Bone marrow (tissue), 2 donors: Measurements from ENCODE around the gene ZFHX3.
"Not testable (repeated sequence)": the region's sequence is repeated elsewhere in the genome, so short reads cannot be mapped to it uniquely, and the experiment has no call there.

Source experiments
- DNase-seq, 2 donors: peaks; one replicate each; lab custom pipeline; 2025; lab: John Stamatoyannopoulos, UW

Gene ZFHX3

DNA sequence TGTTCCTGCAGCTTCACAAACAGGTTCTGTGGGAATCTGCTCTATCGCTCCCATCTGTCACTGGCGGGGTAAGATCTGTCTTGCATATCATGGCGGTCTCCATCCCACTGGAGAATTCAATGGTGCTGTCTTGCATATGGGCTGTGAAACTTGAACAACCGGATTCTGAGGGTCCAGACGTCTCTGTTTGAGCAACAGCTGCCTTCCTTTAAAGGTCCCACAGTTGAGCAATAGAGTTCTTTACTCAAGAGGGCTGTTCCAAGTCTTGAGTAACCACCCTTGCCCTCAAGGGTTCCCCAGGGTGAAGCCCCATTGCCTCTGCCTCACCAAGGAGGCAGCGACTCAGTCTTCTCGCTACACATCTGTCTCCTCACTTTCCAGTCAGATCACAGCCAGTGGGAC lies 50.8 kb downstream of the ZFHX3 start:
- no peak for DNase-seq

DNA sequence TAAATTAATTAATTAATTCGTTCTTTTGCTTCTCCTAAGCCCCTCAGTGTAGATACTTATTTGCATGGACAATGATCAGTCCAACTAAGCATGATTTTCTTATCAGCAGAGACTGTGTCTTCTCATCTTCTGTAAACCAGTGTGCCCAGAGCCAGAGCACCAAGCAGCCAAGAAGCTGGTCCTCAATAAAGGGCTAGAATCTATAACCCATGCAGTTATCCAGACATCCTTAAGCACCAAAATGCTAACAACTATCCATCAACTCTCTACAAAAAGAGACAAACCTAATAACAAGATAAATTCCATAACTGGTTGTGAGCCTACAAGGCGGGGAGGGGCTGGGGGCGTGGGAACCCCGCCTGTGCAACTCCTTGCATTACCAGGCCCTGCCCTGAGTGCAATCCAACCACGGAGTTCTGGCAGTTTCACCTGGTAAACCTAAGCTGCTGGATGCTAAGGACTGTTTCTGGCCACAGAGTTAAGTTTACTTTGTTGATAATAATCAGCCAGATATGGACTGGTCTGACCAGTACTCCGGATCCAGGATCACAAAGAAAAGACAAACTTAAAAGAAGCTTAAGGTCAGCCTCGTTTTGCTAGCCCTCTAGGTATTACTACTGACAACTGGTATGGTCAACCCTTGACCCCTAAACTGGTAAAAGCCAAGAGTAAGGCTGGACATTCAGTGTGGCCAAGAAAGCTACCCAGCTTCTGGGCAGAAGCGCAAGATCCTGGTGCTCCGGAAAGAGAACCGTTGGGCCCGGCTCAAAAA lies 51.5 kb downstream of the ZFHX3 start:
- DNase-seq: no peak

DNA sequence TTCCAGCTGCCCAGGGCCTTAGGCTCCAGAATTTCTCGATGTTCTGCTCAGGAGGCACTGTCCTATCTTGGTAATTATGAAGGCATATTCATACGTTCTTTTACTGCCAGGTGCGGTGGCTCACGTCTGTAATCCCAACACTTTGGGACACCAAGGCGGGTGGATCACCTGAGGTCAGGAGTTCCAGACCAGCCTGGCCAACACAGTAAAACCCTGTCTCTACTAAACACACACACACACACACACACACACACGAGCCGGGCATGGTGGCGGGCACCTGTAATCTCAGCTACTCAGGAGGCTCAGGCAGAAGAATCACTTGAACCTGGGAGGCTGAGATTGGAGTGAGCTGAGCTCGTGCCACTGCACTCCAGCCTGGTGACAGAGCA lies 52.1 kb downstream of the ZFHX3 start:
- not testable (repeated sequence) for DNase-seq

DNA sequence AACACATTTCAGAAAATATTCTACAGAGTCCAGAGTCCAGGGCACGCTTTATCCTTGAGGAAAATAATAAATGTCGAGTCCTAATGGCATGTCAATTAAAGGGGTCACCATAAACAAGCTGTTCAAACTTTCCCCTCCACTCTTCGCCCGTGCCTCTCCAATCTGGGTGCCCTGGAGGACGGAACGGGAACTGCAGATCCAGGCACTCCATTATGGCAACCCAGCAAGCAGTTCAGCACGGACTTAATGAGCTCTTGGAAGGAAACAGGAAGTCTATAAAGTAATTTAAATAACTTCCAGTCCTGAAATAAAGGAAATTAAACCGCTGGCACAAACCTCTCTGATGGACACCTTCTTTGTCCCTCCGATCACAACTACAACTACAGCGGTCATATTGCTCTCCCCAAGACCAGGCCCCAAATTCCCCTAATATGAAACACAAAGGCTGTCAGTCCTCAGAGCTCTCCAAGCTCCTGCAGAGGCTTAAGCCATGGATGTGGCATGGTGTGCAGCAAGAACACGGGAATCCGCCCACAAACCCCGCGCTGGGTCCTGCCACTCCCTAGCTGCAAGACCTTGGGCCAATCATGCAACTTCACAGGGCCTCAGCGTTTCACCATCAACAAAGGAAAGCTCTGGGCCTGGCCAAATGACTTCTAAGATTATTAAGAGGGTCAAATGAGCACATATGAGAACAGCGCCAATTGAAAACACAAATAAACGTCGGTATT lies 52.6 kb downstream of the ZFHX3 start:
- DNase-seq: no peak

DNA sequence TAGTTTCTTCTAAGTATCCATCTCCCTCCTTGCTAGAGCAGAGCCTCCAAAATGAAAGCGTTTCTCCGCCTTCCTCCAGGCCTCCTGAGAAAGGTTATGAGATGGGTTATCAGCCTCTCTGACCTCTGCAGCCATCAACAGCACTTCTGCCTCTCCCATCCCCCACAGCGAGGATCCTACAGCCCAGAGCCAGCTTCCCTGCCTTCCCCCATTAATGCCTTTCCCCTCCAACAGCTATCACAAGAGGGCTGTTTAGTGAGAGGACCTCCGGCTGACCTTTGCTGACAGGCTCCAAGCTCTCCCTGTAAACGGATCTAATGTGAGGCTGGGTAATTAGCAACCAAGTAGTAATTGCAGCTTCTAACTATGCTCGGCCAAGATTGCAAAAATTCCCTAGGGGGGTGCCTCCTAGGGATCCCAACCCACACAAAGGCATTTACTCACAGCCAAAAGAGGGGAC lies 55.8 kb downstream of the ZFHX3 start:
- DNase-seq: no peak

DNA sequence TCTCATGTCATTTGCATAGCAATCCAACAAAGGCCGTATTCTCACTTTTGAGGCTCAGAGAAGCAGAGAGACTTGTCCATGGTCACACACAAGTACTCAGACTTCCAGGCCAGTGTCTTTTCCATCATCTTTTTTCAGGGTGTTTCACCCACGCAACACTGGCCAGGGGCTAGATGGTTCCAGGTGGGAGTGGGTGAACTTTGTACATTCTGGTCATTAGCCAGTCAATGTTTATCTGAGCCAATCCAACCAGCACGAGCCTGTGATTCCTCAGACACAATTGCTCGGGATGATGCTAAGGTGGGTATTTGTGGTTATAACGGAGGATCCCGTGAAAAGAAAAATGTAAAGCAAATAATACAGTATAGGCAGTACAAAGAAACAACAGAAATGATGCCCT lies 56.3 kb downstream of the ZFHX3 start:
- DNase-seq: no peak

DNA sequence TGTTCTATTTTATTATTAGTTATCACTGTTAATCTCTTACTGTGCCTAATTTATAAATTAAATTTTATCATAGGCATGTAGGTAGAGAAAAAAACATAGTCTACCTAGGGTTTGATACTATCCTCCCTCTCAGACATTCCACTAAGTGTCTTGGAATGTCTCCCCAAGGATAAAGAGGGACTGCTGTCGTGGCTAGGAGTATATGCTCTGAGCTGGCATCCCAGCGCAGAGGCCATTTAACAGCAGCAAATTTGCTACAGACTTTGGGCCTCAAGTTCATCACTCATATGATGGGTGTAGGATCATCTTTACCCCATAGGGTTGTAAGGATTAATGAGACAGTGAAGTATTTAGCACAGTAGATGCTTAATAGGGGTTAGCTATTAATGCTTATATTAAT lies 56.7 kb downstream of the ZFHX3 start:
- no peak for DNase-seq

DNA sequence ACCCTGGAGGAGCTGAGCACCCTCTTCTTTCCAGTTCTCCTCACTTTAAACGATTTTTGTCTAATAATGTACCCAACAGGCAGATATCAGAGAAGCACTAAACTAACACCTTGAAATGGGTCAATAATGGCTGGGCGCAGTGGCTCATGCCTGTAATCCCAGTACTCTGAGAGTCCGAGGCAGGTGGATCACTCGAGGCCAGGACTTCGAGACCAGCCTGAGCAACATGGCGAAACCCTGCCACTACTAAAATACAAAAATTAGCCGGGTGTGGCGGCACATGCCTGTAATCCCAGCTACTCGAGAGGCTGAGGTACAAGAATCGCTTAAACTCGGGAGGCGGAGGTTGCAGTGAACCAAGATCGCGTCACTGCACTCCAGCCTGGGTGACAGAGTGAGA lies 57.4 kb downstream of the ZFHX3 start:
- DNase-seq: no peak

DNA sequence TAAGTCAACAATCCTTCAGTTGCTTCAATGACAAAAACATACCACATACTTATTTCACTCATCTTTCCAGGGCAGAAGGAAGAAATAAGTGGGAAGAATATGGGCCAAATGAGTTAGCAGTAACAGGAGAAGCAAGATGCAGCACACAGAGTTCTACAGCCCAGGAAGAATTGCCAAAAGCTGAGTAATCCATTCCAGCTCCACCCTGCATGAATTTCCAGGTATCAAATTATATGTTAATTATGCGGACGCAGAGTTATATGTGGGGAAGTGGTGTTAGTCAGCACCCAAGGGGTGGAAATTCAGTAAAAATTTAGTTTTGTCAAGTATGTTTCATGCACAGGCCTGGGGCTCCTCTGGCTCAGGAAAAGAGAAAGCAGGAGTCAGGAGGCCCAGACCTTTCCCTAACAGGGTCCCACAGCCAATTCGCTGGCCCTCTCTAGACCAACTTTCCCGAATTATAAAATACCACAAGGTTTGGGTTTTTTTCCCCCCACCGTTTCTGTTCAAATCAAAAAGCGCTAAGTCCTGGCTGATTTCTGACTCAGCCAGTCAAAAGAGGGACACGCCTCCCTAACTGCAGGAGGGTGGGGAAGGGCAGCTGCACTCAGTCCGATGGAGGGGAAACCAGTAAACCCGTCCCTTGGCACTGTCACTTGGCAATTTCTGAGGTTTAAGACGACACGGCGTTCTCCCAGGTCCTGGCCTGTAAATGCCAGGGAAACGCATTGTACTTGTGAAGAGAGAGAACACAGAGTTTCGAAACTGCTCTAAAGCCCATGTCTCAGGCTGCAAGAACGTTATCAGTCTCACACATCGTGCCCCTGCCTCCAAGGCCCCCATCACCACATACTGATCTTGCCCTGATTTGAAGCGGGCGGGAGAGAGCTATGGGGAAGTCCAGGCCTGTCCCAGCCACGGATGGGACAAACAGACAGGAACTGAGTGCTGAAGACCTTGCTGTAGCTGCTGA lies 58.1 kb downstream of the ZFHX3 start:
- no peak for DNase-seq

DNA sequence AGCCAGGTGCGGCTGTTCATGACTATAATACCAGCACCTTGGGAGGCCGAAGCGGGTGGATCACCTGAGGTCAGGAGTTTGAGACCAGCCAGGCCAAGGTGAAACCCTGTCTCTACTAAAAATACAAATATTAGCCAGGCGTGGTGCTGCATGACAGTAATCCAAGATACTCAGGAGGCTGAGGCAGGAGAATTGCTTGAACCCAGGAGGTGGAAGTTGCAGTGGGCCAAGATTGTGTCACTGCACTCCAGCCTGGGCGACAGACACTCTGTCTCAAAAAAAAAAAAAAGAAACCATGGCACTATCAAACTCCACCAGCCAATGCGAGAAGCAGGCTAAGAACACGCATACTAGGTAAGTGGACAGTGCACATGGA lies 58.7 kb downstream of the ZFHX3 start:
- not testable (repeated sequence) for DNase-seq

DNA sequence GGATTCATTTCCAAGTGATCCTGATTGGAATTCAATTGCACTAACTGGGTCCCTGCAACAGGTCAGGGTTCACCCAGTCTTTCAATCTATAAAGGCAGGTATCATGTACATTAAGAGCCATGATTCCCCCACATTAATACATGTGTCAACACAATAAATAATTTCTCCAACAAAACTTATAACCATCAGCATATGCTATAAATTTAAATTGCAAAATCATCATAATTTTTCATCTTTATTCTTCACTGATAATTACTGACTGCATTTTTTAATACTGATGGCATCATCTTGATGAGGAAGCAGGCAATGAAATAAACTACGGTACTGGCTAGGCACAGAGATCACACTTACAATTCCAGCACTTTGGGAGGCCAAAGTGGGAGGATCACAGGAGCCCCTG lies 59.4 kb downstream of the ZFHX3 start:
- DNase-seq: no peak

DNA sequence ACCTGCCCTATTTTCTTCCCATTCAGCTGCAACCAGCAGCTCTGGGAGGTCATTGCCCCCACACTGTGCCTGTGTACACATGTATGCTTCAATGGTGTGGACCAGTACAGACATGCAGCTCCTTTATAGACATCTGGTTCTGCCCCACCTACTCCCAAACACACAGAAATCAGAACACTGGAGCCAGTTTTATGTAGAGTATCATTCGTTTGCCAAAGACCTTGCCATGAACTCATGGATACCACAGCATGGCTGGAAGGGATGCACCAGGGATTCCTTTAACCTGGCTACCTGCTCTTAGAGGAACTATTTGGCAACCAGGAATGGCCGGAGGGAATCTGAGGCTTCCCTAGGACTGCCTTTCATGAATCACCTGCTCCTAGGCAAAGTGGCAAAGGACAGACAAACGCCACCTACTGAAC lies 60.4 kb downstream of the ZFHX3 start:
- DNase-seq: no peak

DNA sequence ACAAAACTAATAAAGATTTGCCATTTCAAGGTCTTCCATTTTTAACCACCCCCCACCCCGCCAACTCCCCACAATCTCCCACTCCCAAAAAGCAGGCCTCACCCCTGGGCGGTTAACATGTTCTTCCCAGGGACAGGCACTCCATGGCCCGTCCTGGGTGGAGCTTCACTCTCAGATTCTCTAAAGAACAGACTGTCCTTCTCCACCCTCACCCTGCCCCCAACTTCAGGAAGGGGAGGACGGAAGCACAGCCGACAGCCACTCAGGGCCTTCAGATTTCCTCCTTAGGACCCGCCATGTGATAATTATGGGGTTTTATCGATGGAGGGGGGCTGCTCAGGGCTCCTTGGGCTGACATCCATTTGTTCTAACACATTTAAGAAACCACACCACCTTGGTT lies 61.9 kb downstream of the ZFHX3 start:
- no peak for DNase-seq

DNA sequence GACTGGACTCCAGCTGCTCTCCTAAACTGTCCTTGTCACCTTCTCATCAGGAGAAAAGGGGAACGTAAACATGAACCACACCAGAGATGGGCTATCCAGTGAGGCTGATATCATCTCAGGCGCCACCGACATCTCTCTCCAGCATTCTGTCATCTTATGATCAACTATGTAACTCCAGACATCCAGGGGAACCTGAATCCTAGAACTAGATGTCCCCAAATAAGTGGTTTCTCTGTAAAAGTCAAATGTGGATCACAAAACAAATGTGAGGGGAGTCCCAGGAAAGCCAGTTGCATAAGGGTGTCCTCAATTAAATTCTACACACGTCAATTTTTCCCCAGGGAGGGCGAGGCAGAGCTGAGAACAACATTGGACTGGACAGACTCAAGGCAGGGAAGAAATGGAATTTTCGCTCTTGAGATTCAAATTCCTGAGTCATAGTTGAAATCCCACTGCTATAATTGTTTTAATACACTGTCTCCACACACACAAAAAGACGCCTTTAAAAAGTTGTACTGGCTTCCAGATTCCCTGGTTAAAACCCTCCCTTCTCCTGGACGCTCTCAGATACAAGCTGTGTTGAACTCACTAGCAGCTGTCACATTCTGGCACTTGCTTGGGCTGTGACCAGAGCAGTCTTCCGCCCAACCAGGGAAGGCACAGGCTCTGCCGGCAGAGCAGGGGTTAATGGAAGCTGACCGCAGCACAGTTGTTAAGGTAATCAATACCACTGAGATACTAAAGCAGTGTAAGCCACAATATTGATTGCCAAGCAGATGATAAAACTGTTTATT lies 62.6 kb downstream of the ZFHX3 start:
- DNase-seq: no peak

DNA sequence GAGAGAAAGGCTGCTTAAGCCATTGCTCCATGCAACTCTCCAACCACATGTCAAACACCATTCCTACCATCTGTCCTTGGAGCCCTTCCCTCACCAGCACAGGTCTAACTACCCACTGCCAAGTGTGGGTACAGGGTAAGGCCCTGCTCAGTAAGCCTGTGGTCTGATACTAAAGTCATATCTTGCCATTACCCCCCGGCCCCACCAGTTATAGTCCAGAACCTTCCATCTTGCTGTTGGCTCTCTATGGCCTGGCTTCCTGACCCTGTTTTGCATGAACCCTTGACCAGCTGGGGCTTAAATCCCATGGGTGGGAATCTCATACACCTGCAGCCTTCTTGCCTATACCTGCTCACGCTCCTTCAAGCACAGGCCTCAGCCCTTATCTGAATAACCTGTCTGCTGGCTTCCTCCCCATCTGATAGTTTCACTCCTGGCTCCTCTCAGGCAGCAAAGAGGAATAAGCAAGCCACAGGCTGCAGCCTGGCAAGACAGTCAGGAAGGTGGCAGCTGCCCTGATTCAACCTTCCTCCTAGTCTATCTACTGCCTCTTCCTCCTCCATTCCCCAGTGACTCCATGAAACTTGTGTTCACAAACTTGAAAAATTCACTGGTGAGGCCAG lies 64.1 kb downstream of the ZFHX3 start:
- no peak for DNase-seq

DNA sequence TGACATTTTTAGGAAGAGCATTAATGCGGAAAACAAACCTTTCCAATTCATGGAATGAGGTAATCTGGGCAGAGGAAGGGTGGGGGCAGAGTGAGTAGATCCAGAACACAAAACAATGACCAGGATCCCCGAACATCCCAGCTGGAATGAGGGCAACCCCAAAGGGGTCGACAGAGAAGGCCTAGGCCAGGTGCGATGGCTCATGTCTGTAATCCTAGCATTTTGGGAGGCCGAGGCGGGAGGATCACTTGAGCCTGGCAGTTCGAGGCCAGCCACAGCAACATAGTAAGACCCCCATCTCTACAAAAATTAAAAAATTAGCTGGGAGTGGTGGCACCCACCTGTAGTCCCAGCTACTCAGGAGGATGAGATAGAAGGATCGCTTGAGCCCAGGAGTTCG lies 64.7 kb downstream of the ZFHX3 start:
- no peak for DNase-seq

DNA sequence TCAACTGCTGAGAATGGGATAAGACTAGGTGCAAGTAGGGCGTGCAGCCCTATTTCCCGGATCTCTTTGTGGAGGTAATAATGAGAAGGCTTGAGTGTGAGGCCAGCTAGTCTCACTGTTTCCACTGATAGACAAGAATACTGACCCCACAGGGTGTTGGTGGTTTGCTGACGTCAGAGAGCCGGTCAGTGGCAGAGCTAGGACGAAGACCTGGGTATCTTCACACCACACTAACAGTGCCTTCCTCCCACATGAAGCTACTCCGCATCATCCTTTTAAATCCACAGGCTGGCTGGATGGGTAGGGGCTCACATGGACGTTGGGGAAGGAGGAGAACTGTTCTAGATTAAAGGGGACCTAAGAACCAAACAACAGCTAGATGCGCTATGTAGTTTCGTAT lies 68.0 kb downstream of the ZFHX3 start:
- no peak for DNase-seq

DNA sequence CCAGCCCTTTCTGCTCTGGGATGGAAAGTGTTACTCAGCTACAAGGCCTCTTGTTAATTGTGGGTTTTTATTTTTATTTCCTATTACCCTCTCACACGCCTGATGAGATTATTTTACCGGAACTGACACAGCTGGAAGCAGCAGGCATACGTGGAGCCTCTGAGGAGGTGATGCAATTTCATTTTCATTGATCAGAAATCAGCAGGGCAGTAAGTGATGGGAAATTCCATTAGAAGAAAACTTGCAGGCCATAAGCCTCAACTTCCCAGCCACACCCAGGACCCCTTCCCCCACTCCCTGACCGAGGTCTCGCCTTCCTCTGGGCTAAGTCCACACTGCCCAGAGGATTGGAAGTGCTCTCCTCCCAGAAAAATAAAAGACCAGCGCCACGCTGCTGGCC lies 69.7 kb downstream of the ZFHX3 start:
- no peak for DNase-seq

DNA sequence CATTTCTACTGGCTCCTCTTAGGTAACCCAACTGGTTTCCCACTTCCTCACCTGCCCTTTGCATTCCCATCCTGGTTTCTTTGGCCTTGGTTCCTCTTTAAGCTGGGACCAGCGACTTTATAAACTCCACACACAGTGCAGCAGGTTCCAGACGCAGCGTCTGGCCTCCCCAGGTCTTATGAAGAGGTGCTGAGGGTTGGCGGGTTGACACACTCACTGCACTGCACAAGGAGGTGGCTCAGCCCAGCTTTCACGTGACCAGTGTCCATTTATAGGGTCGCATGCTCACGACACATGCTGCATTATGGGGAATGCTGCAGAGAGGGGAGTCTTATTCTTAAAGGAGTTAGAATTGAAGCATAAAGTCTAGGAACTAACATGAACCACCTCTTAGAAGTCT lies 70.8 kb downstream of the ZFHX3 start:
- no peak for DNase-seq

DNA sequence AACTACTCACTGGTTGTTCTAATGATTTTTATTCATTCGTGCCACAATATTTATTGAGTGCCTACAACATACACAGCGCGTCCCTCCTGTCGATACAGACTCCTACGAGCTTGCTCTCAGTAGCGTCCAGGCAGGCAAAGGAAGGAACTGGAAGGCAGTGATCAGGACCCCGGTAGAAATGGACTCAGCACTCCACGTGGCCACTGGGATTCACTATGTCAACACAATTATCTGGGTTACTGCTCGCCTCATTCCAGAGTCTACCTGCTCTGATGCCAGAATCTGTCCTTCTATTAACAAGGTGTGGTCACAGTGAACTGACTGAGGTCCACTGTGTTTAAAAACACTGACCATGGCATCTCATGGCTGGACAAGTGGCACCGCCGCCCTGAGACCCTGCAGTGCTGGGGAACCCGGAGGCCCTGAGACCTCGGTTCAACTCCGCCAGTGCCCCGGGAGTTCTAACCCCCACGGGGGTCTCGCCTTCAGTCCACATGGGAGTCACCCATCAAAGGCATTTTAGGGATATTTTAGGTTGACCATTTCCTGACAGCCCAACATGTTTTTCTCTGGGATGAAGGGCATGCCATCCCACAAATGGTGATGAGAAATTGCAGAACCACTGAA lies 71.4 kb downstream of the ZFHX3 start:
- no peak for DNase-seq
